Pons (tissue), 1 donor: ENCODE results near the gene STX18.

Experiments used
- DNase-seq: peaks from one replicate; pipeline ENCODE4 v3.0.0-alpha.2; 2016; ENCODE audit warnings: low spot score

The STX18 gene

GRCh38 chr4:4377732-4378460, 164.0 kb downstream of the STX18 start:
- no peak for DNase-seq

- DNase-seq = no peak
These were observed 164.7 kb downstream of the STX18 start for GRCh38 chr4:4377191-4377590.

GRCh38 chr4:4376074-4376473, 165.8 kb downstream of the STX18 start:
- DNase-seq = no peak

GRCh38 chr4:4374388-4375098, 167.3 kb downstream of the STX18 start:
- no peak for DNase-seq
